HepG2 (cell line): Measurements from ENCODE around the gene OPRL1. TPM values are rescaled to one million over a fixed set of nuclear protein-coding genes. Genes with fewer than 3 reads are reported as not detected.
A peak's percentile ranks its signal among the peaks of the same experiment; 100 is the strongest.

Experiments
- DNMT1 ChIP-seq: sonication (generic); formaldehyde crosslinking; IDR thresholded peaks from 2 replicates; pipeline ENCODE4 v1.5.1; 2020; ENCODE audit warnings: mild to moderate bottlenecking, missing genetic modification reagents
- KAT2B ChIP-seq: fragments of 150-350 bp; IDR thresholded peaks from 2 replicates; pipeline ENCODE4 v1.6.1; 2014; ENCODE audit warnings: low read depth, low read length, borderline replicate concordance
- KLF6 ChIP-seq: IDR thresholded peaks from 2 replicates; pipeline ENCODE4 v1.8.0; 2016; ENCODE audit warnings: missing biosample characterization, missing genetic modification reagents
- PITX1 ChIP-seq: sonication (generic); formaldehyde crosslinking; IDR thresholded peaks from 2 replicates; pipeline ENCODE4 v1.5.1; 2020; ENCODE audit warnings: mild to moderate bottlenecking, missing genetic modification reagents
- RAD21 ChIP-seq: fragments of 450-650 bp; formaldehyde crosslinking; IDR thresholded peaks from 2 replicates; pipeline ENCODE4 v1.5.0; 2020; ENCODE audit warnings: mild to moderate bottlenecking
- RFXAP ChIP-seq: sonication (generic); formaldehyde crosslinking; IDR thresholded peaks from 2 replicates; pipeline ENCODE4 v1.4.0; 2020; ENCODE audit warnings: missing genetic modification reagents, borderline replicate concordance
- SIX1 ChIP-seq: sonication (generic); formaldehyde crosslinking; IDR thresholded peaks from 2 replicates; pipeline ENCODE4 v1.4.0; 2020; ENCODE audit warnings: missing genetic modification reagents, borderline replicate concordance
- TBL1XR1 ChIP-seq: fragments of 150-350 bp; IDR thresholded peaks from 2 replicates; pipeline ENCODE4 v1.6.1; 2014; ENCODE audit warnings: borderline replicate concordance, low read length; ENCODE audit not compliant: partially characterized antibody
- ZNF343 ChIP-seq: sonication (generic); formaldehyde crosslinking; IDR thresholded peaks from 2 replicates; pipeline ENCODE4 v1.4.0; 2020; ENCODE audit warnings: mild to moderate bottlenecking, missing genetic modification reagents
- polyA plus RNA-seq, 8 experiments: library from polyadenylated mRNA; depleted of rRNA in 3 of 8; stranded (reverse) in 7 of 8; unstranded in 1 of 8; fragments of >200 nt; fragmentation: Illumina TruSeq in 4 of 8; extraction: Trizol in 4 of 8; gene quantifications; 2 replicates each; pipeline versions ENCODE4 v1.2.1 to v1.2.3, GENCODE V29; 2011 to 2016; ENCODE audit warnings: low read depth in 4 of 8, missing spikeins in 1 of 8, mixed read lengths in 1 of 8; ENCODE audit not compliant: insufficient read depth in 1 of 8
- total RNA-seq, 5 experiments: library from RNA; depleted of rRNA; stranded (reverse); fragments of >200 nt; fragmentation: Illumina TruSeq; extraction: Trizol; gene quantifications; 2 replicates each; pipeline ENCODE4 v1.2.3, GENCODE V29; 2016; ENCODE audit warnings: low read depth in 1 of 5
- TF ChIP-seq, protein P1 (sequence below): sonication (generic); formaldehyde crosslinking; IDR thresholded peaks from 2 replicates; pipeline ENCODE4 v1.8.1; 2023; ENCODE audit warnings: missing genetic modification reagents, inconsistent platforms, borderline replicate concordance
- TF ChIP-seq, protein P2 (sequence below): sonication (generic); formaldehyde crosslinking; IDR thresholded peaks from 2 replicates; pipeline ENCODE4 v1.8.1; 2023; ENCODE audit warnings: mild to moderate bottlenecking, missing genetic modification reagents
- TF ChIP-seq, protein P3 (sequence below): IDR thresholded peaks from 2 replicates; pipeline ENCODE4 v1.6.1; 2016; ENCODE audit warnings: low read depth
- TF ChIP-seq, protein P4 (sequence below): sonication (generic); formaldehyde crosslinking; IDR thresholded peaks from 2 replicates; pipeline ENCODE4 v1.4.0; 2020; ENCODE audit warnings: mild to moderate bottlenecking, missing genetic modification reagents
- TF ChIP-seq, protein P5 (sequence below): sonication (generic); formaldehyde crosslinking; IDR thresholded peaks from 2 replicates; pipeline ENCODE4 v1.4.0; 2020; ENCODE audit warnings: missing genetic modification reagents, borderline replicate concordance
- TF ChIP-seq, protein P6 (sequence below): sonication (generic); formaldehyde crosslinking; IDR thresholded peaks from 2 replicates; pipeline ENCODE4 v1.5.0; 2020; ENCODE audit warnings: mild to moderate bottlenecking, missing genetic modification reagents, moderate library complexity
- TF ChIP-seq, protein P7 (sequence below): fragments of 450-650 bp; IDR thresholded peaks from 2 replicates; pipeline ENCODE4 v1.6.1; 2016

The OPRL1 gene
- total and polyA plus RNA-seq, 2 of the 13 experiments (the other 11 are each of a cell fraction or from before 2014, with no cell fraction given): 0.35 to 0.71 TPM

DNA sequence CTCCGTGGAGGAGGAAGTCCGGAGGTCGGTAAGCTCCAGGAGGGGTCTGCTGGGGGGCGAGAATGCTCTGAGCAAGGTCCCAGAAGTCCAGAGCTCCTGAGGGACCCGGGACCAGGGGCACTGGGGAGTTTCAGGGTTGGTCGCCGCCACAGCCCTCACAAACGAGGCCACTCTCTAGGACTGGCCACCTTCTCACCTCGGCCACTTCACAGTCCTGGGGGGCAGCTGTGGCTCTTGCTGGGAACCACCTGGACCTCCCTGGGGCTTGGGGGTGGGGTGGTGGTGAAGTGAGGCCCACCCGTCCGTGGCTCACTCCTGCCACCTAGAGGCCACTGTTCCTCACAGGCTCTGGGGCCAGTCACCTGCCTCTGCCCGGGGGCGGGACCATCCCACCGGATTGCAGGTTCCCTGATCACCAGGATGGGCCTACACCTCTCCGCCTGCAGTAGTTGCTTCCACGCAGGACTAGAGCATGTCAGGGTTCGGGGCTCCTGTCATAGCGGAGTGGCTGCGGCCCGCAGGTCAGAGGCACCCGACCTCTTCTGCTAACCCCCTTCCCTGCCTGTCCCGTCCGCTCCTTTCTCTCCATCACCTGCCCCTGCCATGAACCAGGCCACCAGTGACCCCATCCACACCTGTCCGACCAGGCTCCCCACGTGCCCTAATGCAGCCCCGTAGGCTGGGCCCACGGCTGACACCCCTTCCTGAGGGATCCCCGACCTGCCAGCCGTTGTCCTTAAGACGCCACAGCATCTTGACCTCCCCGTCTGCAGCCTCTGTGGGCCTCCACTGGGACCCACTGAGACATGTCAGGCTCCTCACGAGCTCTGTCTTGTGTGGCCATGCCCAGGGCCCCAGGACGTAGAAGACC, 22.0 kb upstream of the OPRL1 start (continued):
- TF ChIP-seq, protein P1, sequence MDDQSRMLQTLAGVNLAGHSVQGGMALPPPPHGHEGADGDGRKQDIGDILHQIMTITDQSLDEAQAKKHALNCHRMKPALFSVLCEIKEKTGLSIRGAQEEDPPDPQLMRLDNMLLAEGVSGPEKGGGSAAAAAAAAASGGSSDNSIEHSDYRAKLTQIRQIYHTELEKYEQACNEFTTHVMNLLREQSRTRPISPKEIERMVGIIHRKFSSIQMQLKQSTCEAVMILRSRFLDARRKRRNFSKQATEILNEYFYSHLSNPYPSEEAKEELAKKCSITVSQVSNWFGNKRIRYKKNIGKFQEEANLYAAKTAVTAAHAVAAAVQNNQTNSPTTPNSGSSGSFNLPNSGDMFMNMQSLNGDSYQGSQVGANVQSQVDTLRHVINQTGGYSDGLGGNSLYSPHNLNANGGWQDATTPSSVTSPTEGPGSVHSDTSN (CRISPR knock-in tag): no peak
- TF ChIP-seq TBL1XR1: peak; percentile 36
- TF ChIP-seq, protein P2, sequence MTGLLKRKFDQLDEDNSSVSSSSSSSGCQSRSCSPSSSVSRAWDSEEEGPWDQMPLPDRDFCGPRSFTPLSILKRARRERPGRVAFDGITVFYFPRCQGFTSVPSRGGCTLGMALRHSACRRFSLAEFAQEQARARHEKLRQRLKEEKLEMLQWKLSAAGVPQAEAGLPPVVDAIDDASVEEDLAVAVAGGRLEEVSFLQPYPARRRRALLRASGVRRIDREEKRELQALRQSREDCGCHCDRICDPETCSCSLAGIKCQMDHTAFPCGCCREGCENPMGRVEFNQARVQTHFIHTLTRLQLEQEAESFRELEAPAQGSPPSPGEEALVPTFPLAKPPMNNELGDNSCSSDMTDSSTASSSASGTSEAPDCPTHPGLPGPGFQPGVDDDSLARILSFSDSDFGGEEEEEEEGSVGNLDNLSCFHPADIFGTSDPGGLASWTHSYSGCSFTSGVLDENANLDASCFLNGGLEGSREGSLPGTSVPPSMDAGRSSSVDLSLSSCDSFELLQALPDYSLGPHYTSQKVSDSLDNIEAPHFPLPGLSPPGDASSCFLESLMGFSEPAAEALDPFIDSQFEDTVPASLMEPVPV (CRISPR knock-in tag): peak; percentile 80; the same call in 1 of the 2 replicates
- TF ChIP-seq, protein P3, sequence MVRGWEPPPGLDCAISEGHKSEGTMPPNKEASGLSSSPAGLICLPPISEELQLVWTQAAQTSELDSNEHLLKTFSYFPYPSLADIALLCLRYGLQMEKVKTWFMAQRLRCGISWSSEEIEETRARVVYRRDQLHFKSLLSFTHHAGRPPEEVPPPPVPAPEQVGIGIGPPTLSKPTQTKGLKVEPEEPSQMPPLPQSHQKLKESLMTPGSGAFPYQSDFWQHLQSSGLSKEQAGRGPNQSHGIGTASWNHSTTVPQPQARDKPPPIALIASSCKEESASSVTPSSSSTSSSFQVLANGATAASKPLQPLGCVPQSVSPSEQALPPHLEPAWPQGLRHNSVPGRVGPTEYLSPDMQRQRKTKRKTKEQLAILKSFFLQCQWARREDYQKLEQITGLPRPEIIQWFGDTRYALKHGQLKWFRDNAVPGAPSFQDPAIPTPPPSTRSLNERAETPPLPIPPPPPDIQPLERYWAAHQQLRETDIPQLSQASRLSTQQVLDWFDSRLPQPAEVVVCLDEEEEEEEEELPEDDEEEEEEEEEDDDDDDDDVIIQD: peak; percentile 46; the same call in 1 of the 2 replicates
- TF ChIP-seq, protein P4, sequence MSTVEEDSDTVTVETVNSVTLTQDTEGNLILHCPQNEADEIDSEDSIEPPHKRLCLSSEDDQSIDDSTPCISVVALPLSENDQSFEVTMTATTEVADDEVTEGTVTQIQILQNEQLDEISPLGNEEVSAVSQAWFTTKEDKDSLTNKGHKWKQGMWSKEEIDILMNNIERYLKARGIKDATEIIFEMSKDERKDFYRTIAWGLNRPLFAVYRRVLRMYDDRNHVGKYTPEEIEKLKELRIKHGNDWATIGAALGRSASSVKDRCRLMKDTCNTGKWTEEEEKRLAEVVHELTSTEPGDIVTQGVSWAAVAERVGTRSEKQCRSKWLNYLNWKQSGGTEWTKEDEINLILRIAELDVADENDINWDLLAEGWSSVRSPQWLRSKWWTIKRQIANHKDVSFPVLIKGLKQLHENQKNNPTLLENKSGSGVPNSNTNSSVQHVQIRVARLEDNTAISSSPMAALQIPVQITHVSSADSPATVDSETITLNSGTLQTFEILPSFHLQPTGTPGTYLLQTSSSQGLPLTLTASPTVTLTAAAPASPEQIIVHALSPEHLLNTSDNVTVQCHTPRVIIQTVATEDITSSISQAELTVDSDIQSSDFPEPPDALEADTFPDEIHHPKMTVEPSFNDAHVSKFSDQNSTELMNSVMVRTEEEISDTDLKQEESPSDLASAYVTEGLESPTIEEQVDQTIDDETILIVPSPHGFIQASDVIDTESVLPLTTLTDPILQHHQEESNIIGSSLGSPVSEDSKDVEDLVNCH: no peak
- peak; percentile 73; the same call in 1 of the 2 replicates for TF ChIP-seq RFXAP (CRISPR knock-in tag)
- no peak for TF ChIP-seq DNMT1 (CRISPR knock-in tag)
- peak; percentile 63; the same call in 1 of the 2 replicates for TF ChIP-seq KLF6
- TF ChIP-seq, protein P5, sequence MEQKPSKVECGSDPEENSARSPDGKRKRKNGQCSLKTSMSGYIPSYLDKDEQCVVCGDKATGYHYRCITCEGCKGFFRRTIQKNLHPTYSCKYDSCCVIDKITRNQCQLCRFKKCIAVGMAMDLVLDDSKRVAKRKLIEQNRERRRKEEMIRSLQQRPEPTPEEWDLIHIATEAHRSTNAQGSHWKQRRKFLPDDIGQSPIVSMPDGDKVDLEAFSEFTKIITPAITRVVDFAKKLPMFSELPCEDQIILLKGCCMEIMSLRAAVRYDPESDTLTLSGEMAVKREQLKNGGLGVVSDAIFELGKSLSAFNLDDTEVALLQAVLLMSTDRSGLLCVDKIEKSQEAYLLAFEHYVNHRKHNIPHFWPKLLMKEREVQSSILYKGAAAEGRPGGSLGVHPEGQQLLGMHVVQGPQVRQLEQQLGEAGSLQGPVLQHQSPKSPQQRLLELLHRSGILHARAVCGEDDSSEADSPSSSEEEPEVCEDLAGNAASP (CRISPR knock-in tag): peak; percentile 56
- TF ChIP-seq, protein P6, sequence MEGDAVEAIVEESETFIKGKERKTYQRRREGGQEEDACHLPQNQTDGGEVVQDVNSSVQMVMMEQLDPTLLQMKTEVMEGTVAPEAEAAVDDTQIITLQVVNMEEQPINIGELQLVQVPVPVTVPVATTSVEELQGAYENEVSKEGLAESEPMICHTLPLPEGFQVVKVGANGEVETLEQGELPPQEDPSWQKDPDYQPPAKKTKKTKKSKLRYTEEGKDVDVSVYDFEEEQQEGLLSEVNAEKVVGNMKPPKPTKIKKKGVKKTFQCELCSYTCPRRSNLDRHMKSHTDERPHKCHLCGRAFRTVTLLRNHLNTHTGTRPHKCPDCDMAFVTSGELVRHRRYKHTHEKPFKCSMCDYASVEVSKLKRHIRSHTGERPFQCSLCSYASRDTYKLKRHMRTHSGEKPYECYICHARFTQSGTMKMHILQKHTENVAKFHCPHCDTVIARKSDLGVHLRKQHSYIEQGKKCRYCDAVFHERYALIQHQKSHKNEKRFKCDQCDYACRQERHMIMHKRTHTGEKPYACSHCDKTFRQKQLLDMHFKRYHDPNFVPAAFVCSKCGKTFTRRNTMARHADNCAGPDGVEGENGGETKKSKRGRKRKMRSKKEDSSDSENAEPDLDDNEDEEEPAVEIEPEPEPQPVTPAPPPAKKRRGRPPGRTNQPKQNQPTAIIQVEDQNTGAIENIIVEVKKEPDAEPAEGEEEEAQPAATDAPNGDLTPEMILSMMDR (CRISPR knock-in tag): peak; percentile 100
- TF ChIP-seq, protein P7, sequence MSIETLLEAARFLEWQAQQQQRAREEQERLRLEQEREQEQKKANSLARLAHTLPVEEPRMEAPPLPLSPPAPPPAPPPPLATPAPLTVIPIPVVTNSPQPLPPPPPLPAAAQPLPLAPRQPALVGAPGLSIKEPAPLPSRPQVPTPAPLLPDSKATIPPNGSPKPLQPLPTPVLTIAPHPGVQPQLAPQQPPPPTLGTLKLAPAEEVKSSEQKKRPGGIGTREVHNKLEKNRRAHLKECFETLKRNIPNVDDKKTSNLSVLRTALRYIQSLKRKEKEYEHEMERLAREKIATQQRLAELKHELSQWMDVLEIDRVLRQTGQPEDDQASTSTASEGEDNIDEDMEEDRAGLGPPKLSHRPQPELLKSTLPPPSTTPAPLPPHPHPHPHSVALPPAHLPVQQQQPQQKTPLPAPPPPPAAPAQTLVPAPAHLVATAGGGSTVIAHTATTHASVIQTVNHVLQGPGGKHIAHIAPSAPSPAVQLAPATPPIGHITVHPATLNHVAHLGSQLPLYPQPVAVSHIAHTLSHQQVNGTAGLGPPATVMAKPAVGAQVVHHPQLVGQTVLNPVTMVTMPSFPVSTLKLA: peak; percentile 89
- TF ChIP-seq SIX1 (CRISPR knock-in tag): no peak
- peak; percentile 99 for TF ChIP-seq RAD21
- TF ChIP-seq PITX1 (CRISPR knock-in tag): peak; percentile 47; the same call in 1 of the 2 replicates
- no peak for TF ChIP-seq KAT2B
- TF ChIP-seq ZNF343 (CRISPR knock-in tag): peak; percentile 89
